Muscle layer of colon (tissue), 2 donors: ENCODE measurements around the gene MYO1H.

Source experiments
- H3K27ac ChIP-seq: one replicate; pipeline ENCODE4 v1.7.0; 2013; ENCODE audit warnings: low read depth, mild to moderate bottlenecking, low read length, moderate library complexity
- H3K27me3 ChIP-seq, 2 donors: one replicate each; pipeline ENCODE4 v1.7.0; 2013; ENCODE audit warnings: low read length in 2 of 2, mild to moderate bottlenecking in 2 of 2; ENCODE audit not compliant: insufficient read depth in 2 of 2, control insufficient read depth in 1 of 2
- H3K36me3 ChIP-seq: one replicate; pipeline ENCODE4 v1.7.0; 2013; ENCODE audit warnings: mild to moderate bottlenecking, low read length; ENCODE audit not compliant: insufficient read depth
- H3K4me1 ChIP-seq: one replicate; pipeline ENCODE4 v1.7.0; 2013; ENCODE audit warnings: mild to moderate bottlenecking, low read length; ENCODE audit not compliant: insufficient read depth
- H3K4me3 ChIP-seq, 2 donors: one replicate each; pipeline ENCODE4 v1.7.0; 2013; ENCODE audit warnings: low read length in 2 of 2, low read depth in 1 of 2, mild to moderate bottlenecking in 1 of 2, moderate library complexity in 1 of 2
- H3K9ac ChIP-seq: one replicate; pipeline ENCODE4 v1.7.0; 2013; ENCODE audit warnings: low read length
- H3K9me3 ChIP-seq: one replicate; pipeline ENCODE4 v1.7.0; 2013; ENCODE audit warnings: mild to moderate bottlenecking, low read length
- donor health status: abdominal sarcoma.
- donor health status: Adenocarcinoma of cecum.

Gene MYO1H

DNA sequence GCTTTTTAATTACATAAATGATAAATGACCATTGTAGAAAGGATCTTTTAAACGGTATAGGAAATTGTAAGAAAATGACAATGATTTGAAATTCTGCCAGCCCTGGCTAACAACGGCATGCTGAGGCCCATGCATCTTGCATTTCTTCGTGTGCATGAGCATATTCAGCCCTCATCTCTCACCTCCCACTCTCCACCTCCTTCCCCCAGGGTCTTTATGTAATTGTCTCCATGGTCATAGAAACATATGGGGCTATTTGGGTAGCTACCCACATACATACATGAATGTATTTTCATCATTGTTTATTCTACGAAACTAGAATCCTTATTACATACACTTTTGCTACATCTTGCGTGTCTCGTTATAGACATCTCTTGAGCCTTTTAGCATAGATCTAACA lies 4.5 kb downstream of the MYO1H start:
- H3K9ac ChIP-seq, result no peak overlapping the region
- H3K4me3 ChIP-seq, result no peak overlapping the region
- no peaks in the 10 kb centered on the region for H3K27me3 ChIP-seq
- H3K36me3 ChIP-seq, result no peaks in the 10 kb centered on the region
- no peak overlapping the region for H3K27ac ChIP-seq
- no peaks in the 10 kb centered on the region for H3K4me1 ChIP-seq
- no peaks in the 10 kb centered on the region for H3K9me3 ChIP-seq

DNA sequence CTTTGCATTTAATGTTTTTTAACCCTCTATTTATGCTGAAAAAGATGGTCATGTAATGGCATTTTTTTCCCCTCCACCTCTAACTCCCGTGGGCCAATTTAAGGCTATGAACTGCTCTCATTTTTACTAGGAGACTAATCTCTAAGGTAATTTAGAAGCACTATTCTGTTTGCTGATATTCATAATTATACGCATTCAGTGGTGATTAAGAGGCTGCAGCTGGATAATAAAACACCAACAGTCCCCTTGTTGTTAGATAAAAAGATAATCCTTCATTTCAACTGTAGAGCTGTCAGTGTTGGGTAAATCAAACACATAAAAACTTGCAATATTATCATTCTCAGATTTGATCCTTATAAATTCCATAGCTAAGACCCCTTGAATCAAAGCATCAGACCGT lies 8.9 kb downstream of the MYO1H start:
- H3K36me3 ChIP-seq, result no peaks in the 10 kb centered on the region
- H3K9ac ChIP-seq, result no peak overlapping the region
- no peak overlapping the region for H3K27ac ChIP-seq
- no peaks in the 10 kb centered on the region for H3K4me1 ChIP-seq
- H3K4me3 ChIP-seq, result no peak overlapping the region
- H3K9me3 ChIP-seq, result no peaks in the 10 kb centered on the region
- H3K27me3 ChIP-seq, result no peaks in the 10 kb centered on the region

DNA sequence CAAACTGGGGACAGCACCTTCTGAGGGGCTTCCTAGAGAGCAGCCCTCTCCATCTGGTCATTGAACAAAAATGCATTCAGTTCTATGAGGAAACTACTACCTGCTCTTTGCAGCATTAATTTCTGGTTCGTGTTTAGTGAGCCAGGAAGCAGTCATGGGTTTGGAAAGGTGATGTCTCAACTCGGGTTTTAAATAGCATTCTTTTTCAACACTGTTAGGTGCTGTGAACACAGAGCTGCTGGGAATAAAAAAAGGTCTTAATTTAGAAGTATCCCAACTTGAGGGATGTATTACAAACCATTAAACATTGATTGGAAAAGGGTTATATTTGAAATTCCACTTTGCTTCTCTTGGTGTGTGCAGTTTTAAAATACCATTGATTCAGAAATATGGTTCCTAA lies 9.3 kb downstream of the MYO1H start:
- no peaks in the 10 kb centered on the region for H3K9me3 ChIP-seq
- no peaks in the 10 kb centered on the region for H3K4me1 ChIP-seq
- no peaks in the 10 kb centered on the region for H3K27me3 ChIP-seq

DNA sequence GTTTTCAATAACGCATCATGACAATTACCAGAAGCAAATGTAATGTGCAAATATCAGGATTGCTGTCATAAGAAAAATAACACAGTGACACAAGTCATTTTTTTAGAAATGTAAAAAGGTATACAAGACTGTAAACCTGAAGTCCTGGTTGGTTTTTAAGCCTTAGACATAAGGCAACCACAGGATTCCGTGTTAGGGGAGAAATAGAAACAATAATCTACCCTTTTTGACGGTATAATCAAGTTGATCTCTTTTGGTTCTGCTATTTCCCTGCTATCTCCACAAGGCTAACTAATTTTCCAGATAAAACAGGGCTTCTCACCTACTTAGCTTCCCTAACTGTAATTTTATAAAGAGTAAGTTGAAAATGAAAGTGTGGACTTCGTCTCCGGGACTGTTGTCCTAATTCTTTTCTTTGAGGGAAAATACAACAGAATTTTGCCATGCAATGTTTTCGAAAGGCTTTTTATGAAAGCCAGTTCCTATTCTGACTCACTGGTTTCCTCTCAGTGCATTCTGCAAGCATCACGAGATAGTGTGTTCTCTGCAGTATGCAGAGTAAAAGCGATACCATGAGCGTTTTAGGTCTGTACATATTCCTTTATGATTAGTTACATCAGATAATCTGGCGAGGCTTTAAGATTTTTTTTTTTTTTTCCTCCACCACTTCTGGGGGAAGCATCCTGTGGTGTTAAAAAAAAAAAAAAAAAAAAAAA lies 10.6 kb downstream of the MYO1H start:
- Histone ChIP-seq H3K36me3 (no peaks in the 10 kb centered on the region), H3K4me1 (no peaks in the 10 kb centered on the region), H3K27ac (no peak overlapping the region), H3K27me3 (no peaks in the 10 kb centered on the region), H3K9ac (no peak overlapping the region), H3K4me3 (no peak overlapping the region), H3K9me3 (no peaks in the 10 kb centered on the region)

More for the DNA sequence above, 9.3 kb downstream of the MYO1H start:
- Histone ChIP-seq H3K9ac (no peak overlapping the region), H3K36me3 (no peaks in the 10 kb centered on the region), H3K27ac (no peak overlapping the region), H3K4me3 (no peak overlapping the region)

DNA sequence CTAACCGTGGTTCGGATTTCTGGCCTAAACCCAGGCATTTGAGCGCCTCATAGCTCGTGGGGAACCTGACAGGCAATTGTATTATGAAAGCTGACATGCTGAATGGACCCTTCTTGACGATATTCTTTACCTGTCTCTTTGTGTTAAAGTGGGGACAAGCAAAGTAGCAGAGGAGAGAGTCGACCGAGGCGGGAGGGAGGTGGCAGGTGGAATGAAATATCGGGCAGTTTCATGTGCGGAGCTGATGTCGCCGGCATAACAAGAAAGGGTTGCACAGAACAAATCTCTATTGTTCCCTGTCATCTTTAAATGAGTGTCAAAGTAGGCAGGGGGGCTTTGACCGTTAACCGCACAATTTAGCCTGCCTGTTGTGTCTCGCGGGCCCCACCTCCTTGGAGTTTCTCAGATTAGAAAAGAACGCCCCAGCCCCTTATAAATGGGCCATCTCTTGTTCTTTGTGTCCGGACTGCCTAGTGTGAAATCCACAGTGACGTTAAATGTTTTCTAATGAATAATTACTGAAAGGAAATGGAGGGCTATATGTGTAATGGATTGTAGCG lies 11.5 kb downstream of the MYO1H start:
- H3K4me3 ChIP-seq, result no peak overlapping the region
- no peaks in the 10 kb centered on the region for H3K36me3 ChIP-seq
- no peaks in the 10 kb centered on the region for H3K9me3 ChIP-seq

DNA sequence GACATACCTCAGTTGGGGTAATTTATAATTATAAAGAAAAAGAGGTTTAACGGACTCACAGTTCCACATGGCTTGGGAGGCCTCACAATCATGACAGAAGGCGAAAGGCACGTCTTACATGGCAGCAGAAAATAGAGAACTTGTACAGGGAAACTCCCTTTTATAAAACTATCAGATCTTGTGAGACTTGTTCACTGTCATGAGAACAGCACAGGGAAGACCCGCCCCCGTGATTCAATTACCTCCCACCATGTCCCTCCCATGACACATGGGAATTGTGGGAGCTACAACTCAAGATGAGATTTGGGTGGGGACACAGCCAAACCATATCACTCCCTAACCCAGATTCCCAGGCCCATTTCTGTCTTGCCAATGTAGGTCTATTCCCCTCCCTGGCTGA lies 22.1 kb downstream of the MYO1H start:
- Histone ChIP-seq H3K36me3 (no peaks in the 10 kb centered on the region), H3K4me1 (no peaks in the 10 kb centered on the region), H3K9me3 (no peaks in the 10 kb centered on the region), H3K27me3 (no peaks in the 10 kb centered on the region), H3K4me3 (no peak overlapping the region), H3K27ac (no peak overlapping the region), H3K9ac (no peak overlapping the region)

More for the DNA sequence above, 11.5 kb downstream of the MYO1H start:
- Histone ChIP-seq H3K9ac (no peak overlapping the region), H3K4me1 (no peaks in the 10 kb centered on the region), H3K27me3 (no peaks in the 10 kb centered on the region), H3K27ac (no peak overlapping the region)

DNA sequence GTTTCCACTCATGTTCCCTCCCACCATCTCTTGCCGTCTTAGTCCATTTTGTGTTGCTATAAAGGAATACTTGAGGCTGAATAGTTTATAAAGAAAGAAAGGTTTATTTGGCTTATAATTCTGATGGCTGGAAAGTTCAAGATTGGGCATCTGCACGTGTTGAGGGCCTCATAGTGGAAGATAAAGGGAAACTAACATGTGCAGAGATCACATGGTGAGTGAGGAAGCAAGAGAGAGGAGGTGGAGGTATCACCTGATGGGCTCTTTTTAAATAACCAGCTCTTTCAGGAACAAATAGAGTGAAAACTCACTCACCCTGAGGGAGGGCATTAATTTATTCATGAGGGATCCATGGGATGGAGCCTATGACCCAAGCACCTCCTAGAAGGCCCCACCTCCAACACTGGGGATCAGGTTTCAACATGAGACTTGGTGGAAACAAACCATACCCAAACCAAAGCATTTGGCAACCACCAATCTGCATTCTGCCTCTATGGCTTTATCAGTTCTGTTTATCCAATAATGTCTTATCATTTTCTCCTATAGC lies 29.5 kb downstream of the MYO1H start:
- no peaks in the 10 kb centered on the region for H3K27me3 ChIP-seq
- H3K27ac ChIP-seq, result no peak overlapping the region
- no peaks in the 10 kb centered on the region for H3K36me3 ChIP-seq
- no peak overlapping the region for H3K9ac ChIP-seq
- H3K4me3 ChIP-seq, result no peak overlapping the region
- H3K9me3 ChIP-seq, result no peaks in the 10 kb centered on the region
- no peaks in the 10 kb centered on the region for H3K4me1 ChIP-seq

DNA sequence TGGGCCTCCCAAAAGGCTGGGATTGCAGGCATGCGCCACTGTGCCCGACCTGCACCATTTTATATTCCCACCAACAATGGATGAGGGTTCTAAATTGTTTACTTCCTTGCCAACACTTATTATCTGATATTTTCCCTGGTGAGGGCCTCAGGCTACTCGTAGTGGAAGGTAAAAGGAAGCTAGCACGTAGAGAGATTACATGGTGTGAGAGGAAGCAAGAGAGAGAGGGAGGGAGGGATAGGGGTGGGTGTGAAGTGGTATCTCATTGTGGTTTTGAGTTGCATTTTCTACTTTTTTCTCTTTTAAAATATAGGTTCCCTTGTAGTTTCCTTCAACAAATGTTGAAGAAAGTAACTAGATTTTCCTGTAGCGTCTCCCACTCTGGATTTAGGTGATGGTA lies 30.9 kb downstream of the MYO1H start:
- H3K4me3 ChIP-seq, result no peak overlapping the region
- no peaks in the 10 kb centered on the region for H3K4me1 ChIP-seq
- no peaks in the 10 kb centered on the region for H3K27me3 ChIP-seq
- no peak overlapping the region for H3K9ac ChIP-seq
- no peak overlapping the region for H3K27ac ChIP-seq
- no peaks in the 10 kb centered on the region for H3K9me3 ChIP-seq
- H3K36me3 ChIP-seq, result no peaks in the 10 kb centered on the region

DNA sequence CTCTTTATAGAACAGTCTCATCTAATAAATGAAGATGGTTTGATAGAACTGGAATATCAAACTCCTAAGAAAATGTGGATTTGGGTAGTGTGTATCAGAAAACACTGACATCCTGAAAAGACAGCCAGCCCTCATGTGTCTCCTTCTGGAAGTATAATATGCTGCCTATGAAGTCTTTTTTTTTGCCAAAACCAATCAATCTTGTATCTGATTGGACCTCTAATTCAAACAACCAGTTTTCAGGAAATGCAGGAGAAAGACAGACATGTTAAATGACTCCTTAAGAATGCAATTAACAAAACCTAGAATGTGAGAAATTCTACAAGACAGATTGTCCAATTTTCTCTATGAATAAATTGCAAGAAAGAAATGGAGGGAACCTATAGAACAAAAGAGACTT lies 34.3 kb downstream of the MYO1H start:
- H3K9ac ChIP-seq, result no peak overlapping the region
- H3K4me3 ChIP-seq, result no peak overlapping the region
- H3K36me3 ChIP-seq, result no peaks in the 10 kb centered on the region
- H3K4me1 ChIP-seq, result peaks cover 12% of the 10 kb centered on the region
- no peaks in the 10 kb centered on the region for H3K27me3 ChIP-seq
- no peak overlapping the region for H3K27ac ChIP-seq
- no peaks in the 10 kb centered on the region for H3K9me3 ChIP-seq

DNA sequence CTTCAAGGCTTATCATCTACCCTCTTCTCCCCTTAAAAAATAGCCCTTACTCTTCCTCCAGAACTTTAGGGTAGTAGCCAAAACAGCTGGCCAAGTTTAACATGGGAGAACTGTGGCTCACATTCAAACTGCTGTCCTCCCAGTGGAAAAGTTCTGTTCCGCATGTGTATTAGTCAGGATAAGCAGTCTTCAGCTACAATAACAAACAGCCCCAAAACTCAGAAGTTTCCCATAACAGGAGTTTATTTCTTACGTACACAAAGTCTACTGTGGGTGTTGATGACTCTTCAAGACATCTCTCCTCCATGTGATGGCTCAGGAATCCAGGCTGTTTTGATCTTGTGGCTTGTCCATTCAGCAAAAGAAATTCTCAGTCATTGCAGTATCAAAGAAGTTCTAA lies 35.5 kb downstream of the MYO1H start:
- H3K9ac ChIP-seq, result no peak overlapping the region
- H3K36me3 ChIP-seq, result no peaks in the 10 kb centered on the region
- no peaks in the 10 kb centered on the region for H3K9me3 ChIP-seq
- H3K4me1 ChIP-seq, result peaks cover 12% of the 10 kb centered on the region
- H3K27me3 ChIP-seq, result no peaks in the 10 kb centered on the region
- H3K4me3 ChIP-seq, result no peak overlapping the region
- H3K27ac ChIP-seq, result no peak overlapping the region

DNA sequence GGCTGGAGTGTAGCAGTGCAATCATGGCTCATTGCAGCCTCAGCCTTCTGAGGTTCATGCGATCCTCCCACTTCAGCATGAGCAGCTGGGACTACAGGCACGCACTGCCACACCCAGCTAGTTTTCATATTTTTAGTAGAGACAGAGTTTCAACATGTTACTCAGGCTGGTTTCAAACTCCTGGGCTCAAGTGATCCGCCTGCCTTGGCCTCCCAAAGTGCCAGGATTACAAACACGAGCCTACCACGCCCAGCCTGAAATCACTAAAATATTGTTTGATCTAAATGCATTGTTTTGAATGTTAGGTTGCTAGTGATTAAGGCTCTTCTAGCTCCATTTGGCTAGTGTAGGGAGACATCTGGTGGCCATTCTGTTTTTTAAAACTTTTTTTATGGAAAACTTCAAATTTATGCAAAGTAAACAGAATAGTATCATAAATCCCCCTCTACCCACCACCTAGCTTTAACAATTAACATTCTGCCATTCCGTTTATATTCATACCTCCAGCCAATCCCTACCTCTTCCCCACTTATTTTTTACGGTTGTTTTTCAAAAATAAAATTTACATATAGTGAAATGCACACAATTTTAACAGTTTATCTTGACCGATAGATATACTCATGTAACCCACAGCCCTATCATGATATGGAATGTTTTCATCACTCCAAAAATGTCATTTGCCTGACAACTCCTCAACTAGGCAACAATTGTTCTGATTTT lies 37.8 kb downstream of the MYO1H start:
- Histone ChIP-seq H3K27ac (no peak overlapping the region), H3K4me1 (peaks cover 12% of the 10 kb centered on the region), H3K36me3 (no peaks in the 10 kb centered on the region), H3K27me3 (no peaks in the 10 kb centered on the region), H3K4me3 (peak overlapping the region in 1 of 2 donors; percentile 38), H3K9ac (no peak overlapping the region), H3K9me3 (no peaks in the 10 kb centered on the region)
